ENCODE measurements around the gene IZUMO1R. TPM values are rescaled to one million over a fixed set of nuclear protein-coding genes. Genes with fewer than 3 reads are reported as not detected.
"Not testable (repeated sequence)": the region's sequence is repeated elsewhere in the genome, so short reads cannot be mapped to it uniquely, and the experiment has no call there.

Gene IZUMO1R
- total and polyA plus RNA-seq, 7 donors = not detected

DNA sequence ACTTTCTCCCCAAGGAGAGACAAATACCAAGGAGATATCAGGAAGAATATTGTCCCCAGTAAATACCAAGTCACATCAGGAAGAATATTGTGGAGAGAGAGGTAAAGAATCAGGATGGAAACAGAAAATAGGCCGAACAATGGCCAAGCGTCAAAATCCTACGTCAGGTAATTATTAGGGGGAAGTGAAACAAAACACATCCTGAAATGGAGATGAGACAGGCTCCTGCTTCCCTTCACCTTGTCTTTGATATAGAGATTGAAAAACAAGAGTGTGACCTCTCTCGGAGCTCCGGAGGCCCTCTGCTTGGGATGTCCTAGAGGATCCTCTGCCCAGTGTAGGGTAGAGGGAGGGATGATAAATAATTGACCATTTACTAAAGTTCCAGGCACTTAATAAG is 27.4 kb upstream of the IZUMO1R start:
- TF ChIP-seq, protein P1, sequence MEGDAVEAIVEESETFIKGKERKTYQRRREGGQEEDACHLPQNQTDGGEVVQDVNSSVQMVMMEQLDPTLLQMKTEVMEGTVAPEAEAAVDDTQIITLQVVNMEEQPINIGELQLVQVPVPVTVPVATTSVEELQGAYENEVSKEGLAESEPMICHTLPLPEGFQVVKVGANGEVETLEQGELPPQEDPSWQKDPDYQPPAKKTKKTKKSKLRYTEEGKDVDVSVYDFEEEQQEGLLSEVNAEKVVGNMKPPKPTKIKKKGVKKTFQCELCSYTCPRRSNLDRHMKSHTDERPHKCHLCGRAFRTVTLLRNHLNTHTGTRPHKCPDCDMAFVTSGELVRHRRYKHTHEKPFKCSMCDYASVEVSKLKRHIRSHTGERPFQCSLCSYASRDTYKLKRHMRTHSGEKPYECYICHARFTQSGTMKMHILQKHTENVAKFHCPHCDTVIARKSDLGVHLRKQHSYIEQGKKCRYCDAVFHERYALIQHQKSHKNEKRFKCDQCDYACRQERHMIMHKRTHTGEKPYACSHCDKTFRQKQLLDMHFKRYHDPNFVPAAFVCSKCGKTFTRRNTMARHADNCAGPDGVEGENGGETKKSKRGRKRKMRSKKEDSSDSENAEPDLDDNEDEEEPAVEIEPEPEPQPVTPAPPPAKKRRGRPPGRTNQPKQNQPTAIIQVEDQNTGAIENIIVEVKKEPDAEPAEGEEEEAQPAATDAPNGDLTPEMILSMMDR (IDR thresholded peaks at IDR 0.05) = no peak
- DNase-seq (no peak), ATAC-seq (no peak)
- 84 to 85% (median 84%) methylated on average over 5 of the region's 5 CpGs for WGBS, 3 donors
- no peak overlapping the region for H3K4me3 ChIP-seq
- H3K4me1 ChIP-seq = no peaks in the 10 kb centered on the region
- intact Hi-C loops (cut with DNase I) = no loop called here
- H3K9me3 ChIP-seq = no peaks in the 10 kb centered on the region
- H3K27me3 ChIP-seq (ENCODE audit: insufficient read depth in 3 of 3, low read length in 2 of 3) = no peaks in the 10 kb centered on the region
- H3K36me3 ChIP-seq (ENCODE audit: insufficient read depth in 1 of 2, low read depth in 1 of 2) = no peaks in the 10 kb centered on the region
- no peak overlapping the region for H3K27ac ChIP-seq

DNA sequence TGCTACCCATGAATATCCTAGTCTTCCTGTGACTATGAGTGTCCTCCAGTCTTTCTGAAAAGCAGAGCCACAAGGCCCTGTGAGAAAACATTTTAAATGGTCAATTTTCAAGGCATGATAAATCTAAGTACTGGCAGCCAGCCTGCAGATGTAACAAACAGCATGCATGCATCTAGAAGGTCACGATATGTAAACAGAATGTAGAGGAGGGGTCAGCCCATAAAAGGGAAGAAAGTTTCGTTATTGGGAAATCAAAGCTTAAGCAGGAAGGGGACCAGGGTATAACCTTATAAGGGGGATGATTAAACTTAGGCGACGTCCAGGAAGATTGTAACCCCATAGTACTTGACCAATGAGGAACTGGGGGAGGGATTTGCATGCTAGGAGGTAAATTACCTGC is 26.2 kb upstream of the IZUMO1R start:
- ATAC-seq; H3K9me3 ChIP-seq; H3K36me3 ChIP-seq (ENCODE audit: insufficient read depth in 1 of 2, low read depth in 1 of 2); intact Hi-C loops (cut with DNase I); H3K4me3 ChIP-seq; DNase-seq; H3K27ac ChIP-seq; H3K4me1 ChIP-seq; H3K27me3 ChIP-seq (ENCODE audit: insufficient read depth in 3 of 3, low read length in 2 of 3): not testable (repeated sequence)
- 48 to 58% (median 54%) methylated on average over 4 of the region's 4 CpGs for WGBS, 3 donors

DNA sequence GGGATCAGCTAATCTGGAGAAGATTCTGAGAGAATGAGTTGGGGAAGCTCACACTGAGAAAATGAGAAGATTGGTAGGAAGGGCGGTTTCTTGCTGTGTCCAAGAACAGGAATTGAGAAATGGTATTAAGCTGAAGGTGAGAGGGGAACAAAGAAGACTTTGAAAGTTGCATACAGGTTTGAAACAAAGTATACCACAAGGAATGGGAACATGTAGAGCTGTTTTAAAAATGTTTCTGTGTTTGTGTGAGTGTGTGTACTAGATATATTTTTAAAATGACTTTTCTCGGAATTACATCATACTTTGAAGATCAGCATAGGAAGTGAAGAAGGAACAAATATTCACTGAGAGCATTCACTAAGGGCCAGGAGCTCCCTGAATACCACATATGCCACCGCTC is 24.4 kb upstream of the IZUMO1R start:
- Histone ChIP-seq H3K4me3 (no peak overlapping the region), H3K27ac (no peak overlapping the region), H3K27me3 (ENCODE audit: insufficient read depth in 3 of 3, low read length in 2 of 3) (no peaks in the 10 kb centered on the region), H3K9me3 (no peaks in the 10 kb centered on the region), H3K4me1 (no peaks in the 10 kb centered on the region), H3K36me3 (ENCODE audit: insufficient read depth in 1 of 2, low read depth in 1 of 2) (no peaks in the 10 kb centered on the region)
- TF ChIP-seq, protein P1 (IDR thresholded peaks at IDR 0.05) = no peak
- ATAC-seq = no peak
- DNase-seq = no peak
- intact Hi-C loops (cut with DNase I) = no loop called here
- 90 to 94% (median 92%) methylated on average over 3 of the region's 3 CpGs for WGBS, 3 donors

DNA sequence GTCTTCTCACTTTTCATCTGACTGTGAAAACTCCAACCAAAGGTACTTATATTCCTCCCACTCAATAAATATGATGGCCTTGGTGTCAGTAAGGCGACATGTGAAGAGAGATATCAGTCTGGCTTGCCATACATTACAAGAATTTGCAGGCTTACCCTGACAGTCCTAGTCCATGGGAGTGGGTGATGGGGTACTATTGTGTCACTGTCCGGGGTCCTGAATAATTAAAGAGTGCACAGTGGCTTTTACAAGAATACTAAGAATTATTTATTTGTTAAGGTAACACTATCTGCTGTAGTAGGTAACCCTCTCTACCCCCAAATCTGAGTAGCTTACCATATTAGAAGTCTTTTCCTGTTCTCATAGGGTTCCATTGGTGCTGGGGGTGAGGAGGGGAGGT is 23.1 kb upstream of the IZUMO1R start:
- TF ChIP-seq, protein P1 (IDR thresholded peaks at IDR 0.05) = no peak
- Histone ChIP-seq H3K9me3 (no peaks in the 10 kb centered on the region), H3K4me1 (no peaks in the 10 kb centered on the region), H3K27ac (no peak overlapping the region), H3K36me3 (ENCODE audit: insufficient read depth in 1 of 2, low read depth in 1 of 2) (no peaks in the 10 kb centered on the region), H3K27me3 (ENCODE audit: insufficient read depth in 3 of 3, low read length in 2 of 3) (no peaks in the 10 kb centered on the region), H3K4me3 (no peak overlapping the region)
- ATAC-seq (no peak), DNase-seq (no peak)
- intact Hi-C loops (cut with DNase I) = no loop called here
- 85 to 89% (median 88%) methylated on average over 2 of the region's 2 CpGs for WGBS, 3 donors

DNA sequence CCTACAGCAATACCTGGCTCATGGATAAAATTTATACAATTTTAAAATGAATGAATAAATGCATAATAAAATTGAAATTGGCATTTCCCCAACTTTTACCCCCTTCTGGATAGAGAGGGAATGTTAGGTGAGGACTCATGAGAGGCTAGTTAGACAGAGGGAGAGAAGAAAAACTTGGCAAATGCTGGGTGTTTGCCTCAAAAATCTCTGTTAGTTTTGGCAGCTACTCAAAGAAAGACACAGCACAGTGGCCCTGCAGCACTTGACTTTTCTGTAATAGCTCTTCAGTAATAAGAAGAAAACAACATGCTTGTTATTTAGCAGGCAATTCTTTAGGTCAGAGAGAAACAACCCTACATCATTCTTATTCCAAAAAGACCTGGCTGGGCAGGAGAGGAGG is 20.7 kb upstream of the IZUMO1R start:
- H3K27me3 ChIP-seq (ENCODE audit: insufficient read depth in 3 of 3, low read length in 2 of 3) = no peaks in the 10 kb centered on the region
- no peaks in the 10 kb centered on the region for H3K36me3 ChIP-seq (ENCODE audit: insufficient read depth in 1 of 2, low read depth in 1 of 2)
- no peaks in the 10 kb centered on the region for H3K4me1 ChIP-seq
- no peaks in the 10 kb centered on the region for H3K9me3 ChIP-seq
- intact Hi-C loops (cut with DNase I) = no loop called here
- TF ChIP-seq, protein P1 (IDR thresholded peaks at IDR 0.05) = no peak
- ATAC-seq = no peak
- H3K27ac ChIP-seq = no peak overlapping the region
- H3K4me3 ChIP-seq = no peak overlapping the region
- DNase-seq = no peak
